HL-60 (cell line): ENCODE results near the gene IGFALS.

ENCODE experiments used
- DNase-seq, 2 experiments: peaks; one replicate each; pipeline ENCODE4 v3.0.0-alpha.2; 2010 to 2020; ENCODE audit warnings: low read depth in 1 of 2, low spot score in 1 of 2
- H3K27ac ChIP-seq: fragments of 250-450 bp; sonication (Bioruptor Pico); replicated peaks from 2 replicates; pipeline ENCODE4 v1.5.1; 2020; ENCODE audit warnings: mild to moderate bottlenecking, moderate library complexity
- H3K27me3 ChIP-seq: fragments of 250-450 bp; sonication (Bioruptor Pico); 2 replicates; pipeline ENCODE4 v1.5.1; 2021; ENCODE audit warnings: mild to moderate bottlenecking, moderate library complexity; ENCODE audit not compliant: insufficient read depth, poor library complexity, severe bottlenecking
- H3K4me3 ChIP-seq: replicated peaks from 2 replicates; pipeline ENCODE4 v1.5.1; 2011; ENCODE audit warnings: mild to moderate bottlenecking, control low read depth, low read length; ENCODE audit not compliant: insufficient read depth
- CTCF ChIP-seq: IDR thresholded peaks from one replicate; pipeline ENCODE4 v1.5.1; 2011; ENCODE audit warnings: low read length, control low read depth, inconsistent platforms; ENCODE audit not compliant: insufficient read depth
- GABPA ChIP-seq: IDR thresholded peaks from 2 replicates; pipeline ENCODE4 v1.6.1; 2012; ENCODE audit warnings: low read depth
- POLR2AphosphoS5 ChIP-seq: IDR thresholded peaks from 2 replicates; pipeline ENCODE4 v1.6.1; 2012; ENCODE audit warnings: low read depth
- SPI1 ChIP-seq: IDR thresholded peaks from 2 replicates; pipeline ENCODE4 v1.6.1; 2012; ENCODE audit warnings: low read depth, mild to moderate bottlenecking, borderline replicate concordance
- TF ChIP-seq, protein P1 (sequence below): IDR thresholded peaks from 2 replicates; pipeline ENCODE4 v1.6.1; 2012; ENCODE audit warnings: low read depth; ENCODE audit not compliant: insufficient replicate concordance

Gene IGFALS

GRCh38 chr16:1744338-1744840 is 49.1 kb downstream of the IGFALS start:
- H3K4me3 ChIP-seq = no peak overlapping the region
- no peaks in the 10 kb centered on the region for H3K27me3 ChIP-seq
- H3K27ac ChIP-seq = no peak overlapping the region
- no peak for DNase-seq
- TF ChIP-seq POLR2AphosphoS5 (no peak), SPI1 (no peak), GABPA (no peak), CTCF (no peak)
- TF ChIP-seq, protein P1, sequence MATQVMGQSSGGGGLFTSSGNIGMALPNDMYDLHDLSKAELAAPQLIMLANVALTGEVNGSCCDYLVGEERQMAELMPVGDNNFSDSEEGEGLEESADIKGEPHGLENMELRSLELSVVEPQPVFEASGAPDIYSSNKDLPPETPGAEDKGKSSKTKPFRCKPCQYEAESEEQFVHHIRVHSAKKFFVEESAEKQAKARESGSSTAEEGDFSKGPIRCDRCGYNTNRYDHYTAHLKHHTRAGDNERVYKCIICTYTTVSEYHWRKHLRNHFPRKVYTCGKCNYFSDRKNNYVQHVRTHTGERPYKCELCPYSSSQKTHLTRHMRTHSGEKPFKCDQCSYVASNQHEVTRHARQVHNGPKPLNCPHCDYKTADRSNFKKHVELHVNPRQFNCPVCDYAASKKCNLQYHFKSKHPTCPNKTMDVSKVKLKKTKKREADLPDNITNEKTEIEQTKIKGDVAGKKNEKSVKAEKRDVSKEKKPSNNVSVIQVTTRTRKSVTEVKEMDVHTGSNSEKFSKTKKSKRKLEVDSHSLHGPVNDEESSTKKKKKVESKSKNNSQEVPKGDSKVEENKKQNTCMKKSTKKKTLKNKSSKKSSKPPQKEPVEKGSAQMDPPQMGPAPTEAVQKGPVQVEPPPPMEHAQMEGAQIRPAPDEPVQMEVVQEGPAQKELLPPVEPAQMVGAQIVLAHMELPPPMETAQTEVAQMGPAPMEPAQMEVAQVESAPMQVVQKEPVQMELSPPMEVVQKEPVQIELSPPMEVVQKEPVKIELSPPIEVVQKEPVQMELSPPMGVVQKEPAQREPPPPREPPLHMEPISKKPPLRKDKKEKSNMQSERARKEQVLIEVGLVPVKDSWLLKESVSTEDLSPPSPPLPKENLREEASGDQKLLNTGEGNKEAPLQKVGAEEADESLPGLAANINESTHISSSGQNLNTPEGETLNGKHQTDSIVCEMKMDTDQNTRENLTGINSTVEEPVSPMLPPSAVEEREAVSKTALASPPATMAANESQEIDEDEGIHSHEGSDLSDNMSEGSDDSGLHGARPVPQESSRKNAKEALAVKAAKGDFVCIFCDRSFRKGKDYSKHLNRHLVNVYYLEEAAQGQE = no peak

- DNase-seq = no peak
- TF ChIP-seq POLR2AphosphoS5 = no peak
- TF ChIP-seq, protein P1 = no peak
- TF ChIP-seq CTCF = no peak
- no peak for TF ChIP-seq GABPA
- TF ChIP-seq SPI1 = no peak
- Histone ChIP-seq H3K4me3 (no peak overlapping the region), H3K27ac (no peak overlapping the region), H3K27me3 (no peaks in the 10 kb centered on the region)
Measured at GRCh38 chr16:1743376-1744337, 49.8 kb downstream of the IGFALS start.

- H3K27ac ChIP-seq = no peak overlapping the region
- no peak overlapping the region for H3K4me3 ChIP-seq
- TF ChIP-seq SPI1 = no peak
- TF ChIP-seq GABPA = no peak
- no peak for TF ChIP-seq POLR2AphosphoS5
- no peaks in the 10 kb centered on the region for H3K27me3 ChIP-seq
- no peak for DNase-seq
Measured at GRCh38 chr16:1741553-1742165, 51.8 kb downstream of the IGFALS start.
